Stomach (tissue), 9 donors: Measurements from ENCODE around the gene CHN1. TPM values are rescaled to one million over a fixed set of nuclear protein-coding genes. Genes with fewer than 3 reads are reported as not detected.

Experiments used
- DNase-seq, 2 donors: peaks; one replicate each; pipeline versions ENCODE4 v3.0.0 to v3.0.0-alpha.2; 2013 to 2019
- H3K27ac ChIP-seq, 5 donors: fragments of 200-600 bp in 4 of 5; sonication (generic) in 4 of 5; one replicate each; pipeline ENCODE4 v1.5.1; 2013 to 2019; ENCODE audit warnings: mild to moderate bottlenecking in 1 of 5, moderate library complexity in 1 of 5
- H3K27me3 ChIP-seq, 3 donors: fragments of 200-600 bp; sonication (generic); one replicate each; pipeline ENCODE4 v1.5.1; 2017 to 2019; ENCODE audit warnings: mixed run types in 1 of 3
- H3K36me3 ChIP-seq, 4 donors: fragments of 200-600 bp; sonication (generic); 1 replicate in 3 of 4; 2 replicates in 1 of 4; pipeline ENCODE4 v1.5.1; 2016 to 2019
- H3K4me1 ChIP-seq, 4 donors: fragments of 200-600 bp; sonication (generic); one replicate each; pipeline ENCODE4 v1.5.1; 2016 to 2019
- H3K4me3 ChIP-seq, 4 donors: fragments of 200-600 bp; sonication (generic) in 3 of 4; one replicate each; pipeline ENCODE4 v1.5.1; 2016 to 2019; ENCODE audit warnings: mild to moderate bottlenecking in 1 of 4
- H3K9me3 ChIP-seq, 4 donors: fragments of 200-600 bp; sonication (generic); one replicate each; pipeline ENCODE4 v1.5.1; 2016 to 2019
- CTCF ChIP-seq, 7 experiments: fragments of 450-650 bp in 4 of 7; fragments of 200-600 bp in 3 of 7; sonication (generic) in 3 of 7; IDR thresholded peaks; one replicate each; pipeline ENCODE4 v1.5.1; 2016 to 2019; ENCODE audit warnings: antibody characterized with exemption in 7 of 7, control low read depth in 2 of 7, mild to moderate bottlenecking in 1 of 7
- EP300 ChIP-seq: sonication (generic); formaldehyde crosslinking; IDR thresholded peaks from one replicate; pipeline ENCODE4 v1.6.1; 2017; ENCODE audit warnings: antibody characterized with exemption
- POLR2A ChIP-seq, 4 donors: fragments of 450-650 bp; IDR thresholded peaks; one replicate each; pipeline ENCODE4 v1.6.1; 2016; ENCODE audit warnings: antibody characterized with exemption in 4 of 4, control low read depth in 2 of 4, mild to moderate bottlenecking in 1 of 4, moderate library complexity in 1 of 4
- POLR2AphosphoS5 ChIP-seq, 3 donors: sonication (generic); formaldehyde crosslinking; IDR thresholded peaks; one replicate each; pipeline ENCODE4 v1.6.1; 2016; ENCODE audit warnings: antibody characterized with exemption in 3 of 3
- WGBS, 5 donors: extraction: QIAGEN DNeasy Blood & Tissue Kit in 3 of 5; methylation state at CpG; one replicate each; pipeline versions ENCODE4 v1.1.5 to v1.1.7; 2013 to 2018; 5-methylcytosine and 5-hydroxymethylcytosine counted together
- intact Hi-C: fragments of 100-400 bp; cut with DNase I; formaldehyde crosslinking; loops from one replicate; pipeline ENCODE4 v1.15.1; 2023; ENCODE audit warnings: low total_unique reads
- polyA plus RNA-seq, 3 donors: library from polyadenylated mRNA; stranded (reverse); fragments of 200-250 nt; gene quantifications; one replicate each; pipeline ENCODE4 v1.2.3, GENCODE V29; 2013
- total RNA-seq, 5 donors: library from RNA; depleted of rRNA; stranded (reverse); fragments of >200 nt; gene quantifications; one replicate each; pipeline versions ENCODE4 v1.1.0 to v1.2.3, GENCODE V29; 2014 to 2016
- donor health status: healthy with polysubstance abuse.
- donor health status: Bipolar disorder and iron deficiency.
- donor health status: healthy.

The CHN1 gene
- total and polyA plus RNA-seq, 8 donors: 2.3 to 50.9 (median 12.2) TPM; not detected in 1

GRCh38 chr2:174836377-174836994 lies 168.7 kb downstream of the CHN1 start:
- intact Hi-C loops: no loop called here
- 76 to 84% (median 83%) methylated on average over 3 of the region's 3 CpGs for WGBS, 5 donors
- no peak overlapping the region for H3K27ac ChIP-seq
- no peaks in the 10 kb centered on the region for H3K9me3 ChIP-seq
- no peak for DNase-seq
- H3K4me1 ChIP-seq: no peaks in the 10 kb centered on the region
- H3K36me3 ChIP-seq: no peaks in the 10 kb centered on the region
- TF ChIP-seq POLR2A (IDR thresholded peaks at IDR 0.05) (no peak), CTCF (IDR thresholded peaks at IDR 0.05) (no peak), EP300 (no peak), POLR2AphosphoS5 (IDR thresholded peaks at IDR 0.05) (no peak)
- no peaks in the 10 kb centered on the region for H3K27me3 ChIP-seq
- H3K4me3 ChIP-seq: no peak overlapping the region

GRCh38 chr2:174835797-174836255 lies 169.4 kb downstream of the CHN1 start:
- no peak for DNase-seq
- Histone ChIP-seq H3K27me3 (no peaks in the 10 kb centered on the region), H3K4me3 (no peak overlapping the region), H3K4me1 (no peaks in the 10 kb centered on the region), H3K27ac (no peak overlapping the region), H3K9me3 (no peaks in the 10 kb centered on the region), H3K36me3 (no peaks in the 10 kb centered on the region)
- WGBS, 5 donors: 30 to 71% (median 41%) methylated on average over 2 of the region's 2 CpGs
- intact Hi-C loops: no loop called here
- TF ChIP-seq EP300: no peak

- Histone ChIP-seq H3K36me3 (no peaks in the 10 kb centered on the region), H3K27ac (no peak overlapping the region), H3K27me3 (no peaks in the 10 kb centered on the region), H3K9me3 (no peaks in the 10 kb centered on the region), H3K4me3 (no peak overlapping the region), H3K4me1 (no peaks in the 10 kb centered on the region)
- 82 to 94% (median 86%) methylated on average over 3 of the region's 3 CpGs for WGBS, 5 donors
- intact Hi-C loops: no loop called here
- DNase-seq: no peak
- TF ChIP-seq POLR2A (IDR thresholded peaks at IDR 0.05): no peak
Observed at GRCh38 chr2:174833737-174834136, 171.4 kb downstream of the CHN1 start.

- Histone ChIP-seq H3K27me3 (no peaks in the 10 kb centered on the region), H3K4me1 (peaks cover 0 to 13% (median 4%) of the 10 kb centered on the region in 4 donors), H3K27ac (no peak overlapping the region), H3K36me3 (no peaks in the 10 kb centered on the region), H3K9me3 (no peaks in the 10 kb centered on the region), H3K4me3 (no peak overlapping the region)
- intact Hi-C loops: no loop called here
- WGBS, 5 donors: 85 to 96% (median 92%) methylated on average over 6 of the region's 6 CpGs
- TF ChIP-seq POLR2AphosphoS5 (IDR thresholded peaks at IDR 0.05) (no peak), POLR2A (IDR thresholded peaks at IDR 0.05) (no peak), CTCF (IDR thresholded peaks at IDR 0.05) (no peak), EP300 (no peak)
- DNase-seq: no peak
Observed at GRCh38 chr2:174830561-174830960, 174.6 kb downstream of the CHN1 start.

GRCh38 chr2:174829550-174829949 lies 175.6 kb downstream of the CHN1 start:
- Histone ChIP-seq H3K4me3 (no peak overlapping the region), H3K9me3 (no peaks in the 10 kb centered on the region), H3K36me3 (no peaks in the 10 kb centered on the region), H3K4me1 (peaks cover 0 to 13% (median 4%) of the 10 kb centered on the region in 4 donors), H3K27ac (no peak overlapping the region), H3K27me3 (no peaks in the 10 kb centered on the region)
- 73 to 78% (median 75%) methylated on average over 3 of the region's 3 CpGs for WGBS, 5 donors
- intact Hi-C loops: no loop called here
- no peak for DNase-seq
- TF ChIP-seq POLR2AphosphoS5 (IDR thresholded peaks at IDR 0.05) (no peak), CTCF (IDR thresholded peaks at IDR 0.05) (no peak), POLR2A (IDR thresholded peaks at IDR 0.05) (no peak), EP300 (no peak)
